Cortex of kidney (tissue), 1 donor: ENCODE results near the gene PLEKHG4B.
"Not testable (repeated sequence)": the region's sequence is repeated elsewhere in the genome, so short reads cannot be mapped to it uniquely, and the experiment has no call there.

Experiments used
- DNase-seq: peaks from one replicate; lab custom pipeline; 2025; lab: John Stamatoyannopoulos, UW

Gene PLEKHG4B

GRCh38 chr5:189486-189885 lies 97.5 kb downstream of the PLEKHG4B start:
- no peak for DNase-seq

- DNase-seq = no peak
These were observed 98.0 kb downstream of the PLEKHG4B start for GRCh38 chr5:189976-190365.

GRCh38 chr5:190366-191035 lies 98.5 kb downstream of the PLEKHG4B start:
- DNase-seq = no peak

GRCh38 chr5:191036-191948 lies 99.3 kb downstream of the PLEKHG4B start, which contains the start of gene LRRC14B:
Gene LRRC14B (plus strand): TSS chr5:191495. CDS start chr5:191539, 44 bp downstream.
- no peak for DNase-seq

- DNase-seq = no peak
These were observed 100.2 kb downstream of the PLEKHG4B start for GRCh38 chr5:191949-192690.

GRCh38 chr5:192691-192969 lies 100.7 kb downstream of the PLEKHG4B start:
- no peak for DNase-seq

GRCh38 chr5:192970-193831 lies 101.2 kb downstream of the PLEKHG4B start:
- DNase-seq = no peak

- no peak for DNase-seq
These were observed 102.1 kb downstream of the PLEKHG4B start for GRCh38 chr5:194102-194501.

- DNase-seq = no peak
These were observed 102.7 kb downstream of the PLEKHG4B start for GRCh38 chr5:194603-195209.

GRCh38 chr5:195401-196160 lies 103.6 kb downstream of the PLEKHG4B start:
- no peak for DNase-seq

- DNase-seq = no peak
These were observed 104.4 kb downstream of the PLEKHG4B start for GRCh38 chr5:196350-196749.

- DNase-seq = not testable (repeated sequence)
These were observed 105.1 kb downstream of the PLEKHG4B start for GRCh38 chr5:197031-197430.

- no peak for DNase-seq
These were observed 106.0 kb downstream of the PLEKHG4B start for GRCh38 chr5:197892-198489.

- no peak for DNase-seq
These were observed 106.7 kb downstream of the PLEKHG4B start for GRCh38 chr5:198516-199196.

GRCh38 chr5:199197-199949 lies 107.4 kb downstream of the PLEKHG4B start:
- DNase-seq = no peak

GRCh38 chr5:199950-200645 lies 108.1 kb downstream of the PLEKHG4B start:
- DNase-seq = no peak

GRCh38 chr5:200985-201384 lies 109.0 kb downstream of the PLEKHG4B start:
- no peak for DNase-seq

GRCh38 chr5:201672-202071 lies 109.7 kb downstream of the PLEKHG4B start:
- no peak for DNase-seq
